Skeletal muscle tissue (tissue), 4 donors: ENCODE data around the gene MEP1A. TPM values are rescaled to one million over a fixed set of nuclear protein-coding genes. Genes with fewer than 3 reads are reported as not detected.
"Not testable (repeated sequence)": the region's sequence is repeated elsewhere in the genome, so short reads cannot be mapped to it uniquely, and the experiment has no call there.

Experiments
- H3K27ac ChIP-seq: one replicate; pipeline ENCODE4 v1.7.0; 2013; ENCODE audit warnings: mild to moderate bottlenecking, low read depth, low read length, inconsistent platforms
- H3K27me3 ChIP-seq, 3 donors: one replicate each; pipeline ENCODE4 v1.7.0; 2013; ENCODE audit warnings: low read length in 3 of 3; ENCODE audit not compliant: control insufficient read depth in 3 of 3, insufficient read depth in 3 of 3
- H3K36me3 ChIP-seq, 3 donors: one replicate each; pipeline ENCODE4 v1.7.0; 2013; ENCODE audit warnings: low read length in 3 of 3; ENCODE audit not compliant: control insufficient read depth in 3 of 3, insufficient read depth in 3 of 3
- H3K4me1 ChIP-seq, 3 donors: one replicate each; pipeline ENCODE4 v1.7.0; 2013; ENCODE audit warnings: low read length in 3 of 3, mild to moderate bottlenecking in 3 of 3; ENCODE audit not compliant: control insufficient read depth in 3 of 3, insufficient read depth in 3 of 3
- H3K4me3 ChIP-seq, 3 donors: one replicate each; pipeline ENCODE4 v1.7.0; 2013; ENCODE audit warnings: low read length in 3 of 3
- H3K9ac ChIP-seq, 3 donors: one replicate each; pipeline ENCODE4 v1.7.0; 2013; ENCODE audit warnings: low read length in 3 of 3, mild to moderate bottlenecking in 3 of 3, moderate library complexity in 2 of 3, low read depth in 1 of 3
- H3K9me3 ChIP-seq, 3 donors: one replicate each; pipeline ENCODE4 v1.7.0; 2013; ENCODE audit warnings: low read length in 3 of 3; ENCODE audit not compliant: control insufficient read depth in 3 of 3
- total RNA-seq: library from RNA; depleted of rRNA; stranded (reverse); fragments of >200 nt; gene quantifications from one replicate; pipeline ENCODE4 v1.2.3, GENCODE V29; 2014
- donor health status: Osteomylitis.

MEP1A gene, protein sequence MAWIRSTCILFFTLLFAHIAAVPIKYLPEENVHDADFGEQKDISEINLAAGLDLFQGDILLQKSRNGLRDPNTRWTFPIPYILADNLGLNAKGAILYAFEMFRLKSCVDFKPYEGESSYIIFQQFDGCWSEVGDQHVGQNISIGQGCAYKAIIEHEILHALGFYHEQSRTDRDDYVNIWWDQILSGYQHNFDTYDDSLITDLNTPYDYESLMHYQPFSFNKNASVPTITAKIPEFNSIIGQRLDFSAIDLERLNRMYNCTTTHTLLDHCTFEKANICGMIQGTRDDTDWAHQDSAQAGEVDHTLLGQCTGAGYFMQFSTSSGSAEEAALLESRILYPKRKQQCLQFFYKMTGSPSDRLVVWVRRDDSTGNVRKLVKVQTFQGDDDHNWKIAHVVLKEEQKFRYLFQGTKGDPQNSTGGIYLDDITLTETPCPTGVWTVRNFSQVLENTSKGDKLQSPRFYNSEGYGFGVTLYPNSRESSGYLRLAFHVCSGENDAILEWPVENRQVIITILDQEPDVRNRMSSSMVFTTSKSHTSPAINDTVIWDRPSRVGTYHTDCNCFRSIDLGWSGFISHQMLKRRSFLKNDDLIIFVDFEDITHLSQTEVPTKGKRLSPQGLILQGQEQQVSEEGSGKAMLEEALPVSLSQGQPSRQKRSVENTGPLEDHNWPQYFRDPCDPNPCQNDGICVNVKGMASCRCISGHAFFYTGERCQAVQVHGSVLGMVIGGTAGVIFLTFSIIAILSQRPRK
- total RNA-seq = not detected

DNA sequence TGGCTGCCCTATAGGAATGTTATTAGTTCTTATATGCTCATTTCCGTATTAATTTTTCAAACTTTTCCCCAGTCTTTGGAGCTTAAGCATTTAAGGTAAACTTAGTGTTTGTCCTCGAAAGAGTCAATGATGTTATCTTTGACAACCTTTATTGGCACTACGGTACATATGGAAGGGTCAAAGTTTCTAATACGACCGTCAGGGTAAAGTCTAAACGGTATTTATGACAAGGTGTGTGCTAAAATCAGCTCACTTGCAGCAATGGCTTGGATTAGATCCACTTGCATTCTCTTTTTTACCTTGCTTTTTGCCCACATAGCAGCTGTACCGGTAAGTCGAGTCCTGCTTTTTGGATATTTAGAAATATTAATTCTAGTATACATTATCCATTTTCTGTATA is at the start of gene MEP1A:
Gene MEP1A, plus strand, starts transcription at position 252 of the 400 bp plus-strand sequence. Its CDS starts 10 bp downstream, at position 262.
- no peaks in the 10 kb centered on the region for H3K4me1 ChIP-seq
- no peak within 1 kb of the TSS for H3K4me3 ChIP-seq
- H3K9me3 ChIP-seq = no peaks in the 10 kb centered on the region
- peaks cover 0 to 2% (median 0%) of the 10 kb centered on the region in 3 donors for H3K27me3 ChIP-seq
- H3K27ac ChIP-seq = no peak within 1 kb of the TSS
- no peaks in the 10 kb centered on the region for H3K36me3 ChIP-seq
- no peak within 1 kb of the TSS for H3K9ac ChIP-seq

DNA sequence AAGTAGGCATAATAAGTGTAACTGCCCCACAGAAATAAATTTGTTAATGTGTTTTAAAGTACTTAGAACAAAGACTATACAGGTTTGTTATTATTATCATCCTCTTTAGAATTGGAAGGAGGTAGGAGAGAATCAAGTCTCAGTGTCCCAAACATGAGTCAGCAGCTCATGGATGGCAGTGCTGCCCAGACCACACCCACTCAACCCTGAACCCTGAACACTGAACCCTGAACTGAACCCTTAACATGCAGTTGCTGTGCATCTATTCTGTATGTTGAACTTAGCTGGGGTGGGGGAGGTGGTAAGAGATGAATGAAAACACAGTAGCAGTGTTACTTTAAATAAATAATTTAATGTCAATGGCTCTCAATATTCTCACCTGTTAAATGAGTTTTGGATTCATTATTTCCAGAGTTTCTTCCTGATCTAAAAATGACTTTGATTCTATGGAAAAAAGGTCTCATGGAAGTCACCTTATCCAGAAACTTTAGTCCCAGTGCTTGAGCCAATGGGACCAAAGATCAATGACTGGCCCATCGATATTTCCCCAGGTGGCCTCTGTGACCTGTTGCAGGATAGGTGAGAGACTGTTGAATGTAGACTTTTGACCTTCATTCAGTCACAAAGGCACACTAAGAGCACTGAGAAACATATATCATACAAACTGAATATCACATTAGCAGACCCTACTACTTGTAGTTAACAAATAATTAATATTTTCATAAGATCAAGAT is 49.6 kb upstream of the MEP1A start:
- Histone ChIP-seq H3K4me3 (no peak overlapping the region), H3K27ac (no peak overlapping the region), H3K9ac (no peak overlapping the region)

DNA sequence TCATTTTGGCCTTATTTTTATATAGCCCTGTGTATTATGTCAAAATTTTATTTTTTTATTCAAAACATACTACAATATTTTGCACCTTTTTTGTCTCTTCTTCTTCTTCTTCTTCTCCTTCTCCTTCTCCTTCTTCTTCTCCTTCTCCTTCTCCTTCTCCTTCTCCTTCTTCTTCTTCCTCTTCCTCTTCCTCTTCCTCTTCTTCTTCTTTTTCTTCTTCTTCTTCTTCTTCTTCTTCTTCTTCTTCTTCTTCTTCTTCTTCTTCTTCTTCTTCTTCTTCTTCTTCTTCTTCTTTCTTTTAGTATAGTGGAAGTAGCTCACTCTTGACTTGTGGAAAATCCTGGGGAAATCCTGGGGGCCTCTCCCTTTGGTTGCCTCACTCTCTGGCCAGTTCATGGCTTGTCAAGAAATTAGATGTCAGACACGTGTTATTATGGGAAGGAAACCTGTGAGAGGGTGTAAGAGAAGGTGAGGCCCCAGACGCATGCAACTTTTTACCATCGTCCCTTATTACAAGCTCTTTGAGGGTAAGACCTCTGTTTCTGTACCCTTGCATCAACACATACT is 48.9 kb upstream of the MEP1A start:
- not testable (repeated sequence) for H3K27me3 ChIP-seq, H3K9me3 ChIP-seq

More for the DNA sequence above, 49.6 kb upstream of the MEP1A start:
- no peaks in the 10 kb centered on the region for H3K36me3 ChIP-seq
- H3K4me1 ChIP-seq = no peaks in the 10 kb centered on the region
- H3K27me3 ChIP-seq = peaks cover 0 to 3% (median 0%) of the 10 kb centered on the region in 3 donors
- no peaks in the 10 kb centered on the region for H3K9me3 ChIP-seq

DNA sequence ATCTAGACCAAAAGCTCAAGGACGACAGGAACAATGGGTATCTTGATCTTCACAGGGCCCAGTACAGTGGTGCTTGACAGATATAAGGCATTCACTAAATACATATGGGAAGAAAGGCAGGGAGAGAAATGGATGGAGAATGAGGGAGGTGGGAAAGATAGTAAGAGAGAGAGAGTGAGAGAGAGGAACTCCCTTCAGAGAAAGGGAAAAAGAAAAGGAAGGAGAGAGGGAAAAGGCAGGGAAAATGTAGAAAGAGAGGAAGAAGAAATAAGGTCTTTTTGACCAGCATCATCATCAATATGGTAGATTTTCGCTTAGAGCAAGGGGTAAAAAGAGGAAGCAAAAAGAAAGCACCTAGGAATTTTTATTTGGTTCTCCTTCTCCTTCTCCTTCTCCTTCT is 47.2 kb upstream of the MEP1A start:
- H3K4me3 ChIP-seq = no peak overlapping the region
- no peak overlapping the region for H3K9ac ChIP-seq
- H3K9me3 ChIP-seq = no peaks in the 10 kb centered on the region
- H3K4me1 ChIP-seq = no peaks in the 10 kb centered on the region
- H3K27me3 ChIP-seq = peaks cover 0 to 3% (median 0%) of the 10 kb centered on the region in 3 donors
- no peak overlapping the region for H3K27ac ChIP-seq
- H3K36me3 ChIP-seq = no peaks in the 10 kb centered on the region

More for the DNA sequence above, 48.9 kb upstream of the MEP1A start:
- H3K9ac ChIP-seq, H3K27ac ChIP-seq, H3K4me1 ChIP-seq, H3K4me3 ChIP-seq, H3K36me3 ChIP-seq: not testable (repeated sequence)

DNA sequence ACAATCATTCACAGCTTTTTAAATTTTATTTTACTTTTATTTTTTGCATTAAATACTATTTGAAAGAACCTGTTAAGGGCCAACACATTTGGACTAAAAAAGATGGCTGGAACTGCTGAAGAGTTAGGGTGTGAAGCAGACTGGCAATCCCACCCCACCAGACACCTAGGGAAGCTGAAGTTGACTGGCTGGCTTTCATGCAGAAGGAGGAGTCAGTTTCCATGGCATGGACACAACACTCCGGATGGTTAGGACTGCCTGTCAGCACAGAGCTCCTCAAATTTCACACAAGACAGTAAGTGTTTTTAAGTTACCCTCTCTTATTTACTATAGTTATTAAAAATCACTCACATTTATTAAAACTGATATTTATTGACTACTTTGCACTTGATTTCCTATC is 46.5 kb upstream of the MEP1A start, which contains the start of gene ANKRD66:
Gene ANKRD66, plus strand, starts transcription at position 238 of the 400 bp plus-strand sequence. CDS start 5,016 bp downstream, outside the sequence.
- Histone ChIP-seq H3K27me3 (peaks cover 0 to 3% (median 0%) of the 10 kb centered on the region in 3 donors), H3K9ac (no peak within 1 kb of the TSS), H3K4me1 (no peaks in the 10 kb centered on the region), H3K4me3 (no peak within 1 kb of the TSS), H3K36me3 (no peaks in the 10 kb centered on the region), H3K9me3 (no peaks in the 10 kb centered on the region), H3K27ac (no peak within 1 kb of the TSS)

DNA sequence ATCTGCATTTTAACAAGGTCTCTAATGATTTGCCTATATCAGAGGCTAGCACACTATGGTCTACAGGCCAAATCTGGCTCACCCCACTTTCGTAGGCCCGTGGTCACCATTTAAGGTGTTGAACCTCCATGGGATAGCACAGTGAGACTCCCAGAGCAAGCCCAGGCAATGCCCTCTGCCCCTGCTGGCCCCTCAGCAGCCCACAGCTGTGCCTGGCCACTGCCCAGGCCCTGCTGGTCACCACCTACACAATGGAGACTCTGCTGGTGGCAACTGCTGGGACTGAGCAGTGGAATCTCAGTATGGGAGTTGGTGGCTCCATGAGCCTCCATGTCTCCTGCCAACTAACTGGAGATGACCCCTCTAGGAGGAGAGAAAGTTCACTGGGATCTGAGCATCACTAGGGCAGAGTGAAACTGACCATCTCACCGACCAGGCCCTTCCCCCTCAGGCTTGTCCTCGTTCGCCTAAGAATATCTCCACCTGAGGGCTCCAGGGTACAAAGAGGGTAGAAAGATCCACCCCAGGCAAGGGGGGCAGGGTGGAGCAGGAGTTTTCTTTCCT is 44.2 kb upstream of the MEP1A start:
- peaks cover 0 to 3% (median 0%) of the 10 kb centered on the region in 3 donors for H3K27me3 ChIP-seq
- no peak overlapping the region for H3K27ac ChIP-seq
- H3K4me3 ChIP-seq = no peak overlapping the region
- no peaks in the 10 kb centered on the region for H3K4me1 ChIP-seq
- H3K36me3 ChIP-seq = no peaks in the 10 kb centered on the region
- no peak overlapping the region for H3K9ac ChIP-seq
- no peaks in the 10 kb centered on the region for H3K9me3 ChIP-seq

DNA sequence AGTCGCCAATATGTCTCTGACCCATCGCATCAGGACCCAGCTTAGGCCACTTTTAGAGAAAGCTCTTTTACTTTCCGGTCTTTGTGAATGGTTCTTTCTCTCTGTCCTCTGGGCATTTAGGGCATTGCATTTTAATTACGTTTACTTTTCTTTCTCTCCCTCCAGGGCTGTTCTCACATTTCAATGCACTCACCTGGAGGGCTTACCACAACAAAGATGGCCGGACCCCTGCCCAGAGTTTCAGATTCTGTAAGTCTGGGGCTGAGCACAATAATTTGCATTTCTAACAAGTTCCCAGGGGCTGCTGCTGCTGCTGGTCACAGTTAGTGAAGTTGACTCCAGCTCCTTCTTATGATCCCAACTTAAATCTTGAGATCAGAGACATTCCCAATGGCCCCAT is 43.5 kb upstream of the MEP1A start:
- H3K9me3 ChIP-seq = no peaks in the 10 kb centered on the region
- no peaks in the 10 kb centered on the region for H3K36me3 ChIP-seq
- no peaks in the 10 kb centered on the region for H3K4me1 ChIP-seq
- H3K9ac ChIP-seq = no peak overlapping the region
- no peaks in the 10 kb centered on the region for H3K27me3 ChIP-seq
- H3K27ac ChIP-seq = no peak overlapping the region
- no peak overlapping the region for H3K4me3 ChIP-seq

DNA sequence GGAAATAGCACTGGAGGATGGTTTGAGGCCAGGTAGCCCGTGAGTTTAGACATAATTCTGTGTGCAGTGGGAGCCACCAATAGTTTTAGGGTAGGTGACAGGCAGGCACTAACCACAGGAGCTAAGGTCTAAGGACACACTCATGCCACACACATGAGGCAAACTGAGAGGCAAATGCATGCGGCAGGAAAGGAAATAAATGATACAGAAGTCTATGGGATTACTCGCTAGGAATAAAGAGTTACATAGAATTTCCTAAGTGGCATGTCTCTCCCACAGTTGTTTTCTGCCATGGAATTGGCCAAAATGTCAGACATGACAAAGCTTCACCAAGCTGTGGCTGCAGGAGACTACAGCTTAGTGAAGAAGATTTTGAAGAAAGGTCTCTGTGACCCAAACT is 41.5 kb upstream of the MEP1A start:
- Histone ChIP-seq H3K27me3 (no peaks in the 10 kb centered on the region), H3K9ac (no peak overlapping the region), H3K9me3 (no peaks in the 10 kb centered on the region), H3K4me1 (peaks cover 0 to 1% (median 1%) of the 10 kb centered on the region in 3 donors), H3K36me3 (no peaks in the 10 kb centered on the region), H3K27ac (no peak overlapping the region), H3K4me3 (no peak overlapping the region)

DNA sequence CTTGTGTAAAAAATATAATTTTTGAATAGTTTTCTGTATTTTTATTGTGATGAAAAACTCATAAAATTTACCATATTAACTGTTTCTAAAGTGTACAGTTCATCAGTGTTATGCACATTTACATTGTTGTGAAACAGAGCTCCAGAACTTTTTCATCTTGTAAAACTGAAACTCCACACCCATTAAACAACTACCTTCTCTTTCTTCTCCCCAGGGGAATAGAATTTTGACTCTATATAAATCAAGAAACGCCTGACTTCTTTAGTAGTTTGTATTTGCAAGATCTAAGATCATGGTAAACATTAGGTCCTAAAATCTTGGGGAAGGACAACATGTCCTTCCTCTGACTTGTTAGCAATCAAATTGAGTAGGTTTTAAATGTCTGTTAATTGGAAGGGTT is 37.3 kb upstream of the MEP1A start:
- Histone ChIP-seq H3K4me1 (peaks cover 10 to 11% (median 11%) of the 10 kb centered on the region in 3 donors), H3K27me3 (no peaks in the 10 kb centered on the region), H3K9ac (no peak overlapping the region), H3K27ac (no peak overlapping the region), H3K9me3 (no peaks in the 10 kb centered on the region), H3K36me3 (no peaks in the 10 kb centered on the region), H3K4me3 (no peak overlapping the region)
